WTC11 (cell line): ENCODE measurements around the gene LGI4. TPM values are rescaled to one million over a fixed set of nuclear protein-coding genes. Genes with fewer than 3 reads are reported as not detected.

ENCODE experiments used
- ATAC-seq: fragments of 200-7000 bp; cut with Tn5 transposase; 2 replicates; pipeline ENCODE4 v1.10.0; 2021; ENCODE audit warnings: mild to moderate bottlenecking, moderate library complexity
- CTCF ChIA-PET: fragments of 300-600 bp; sonication (Branson Sonifier 250); formaldehyde crosslinking; loops from one replicate; lab custom pipeline; 2021; ENCODE audit warnings: antibody characterized with exemption; lab: Charles Lee
- POLR2A ChIA-PET: fragments of 350-600 bp; sonication (Branson Sonifier 250); formaldehyde crosslinking; loops from one replicate; lab custom pipeline; 2021; ENCODE audit warnings: antibody characterized with exemption; lab: Charles Lee
- DNase-seq: peaks from one replicate; pipeline ENCODE4 v3.0.0; 2021; ENCODE audit warnings: low spot score
- H3K27ac Mint-ChIP-seq: 2 replicates; pipeline ENCODE4 v1.8.0; 2021; ENCODE audit warnings: mixed read lengths
- H3K27me3 Mint-ChIP-seq: 2 replicates; pipeline ENCODE4 v1.8.0; 2021; ENCODE audit warnings: low read depth, mild to moderate bottlenecking, moderate library complexity, mixed read lengths
- H3K36me3 Mint-ChIP-seq: 2 replicates; pipeline ENCODE4 v1.8.0; 2021; ENCODE audit warnings: mixed read lengths
- H3K4me1 Mint-ChIP-seq: 2 replicates; pipeline ENCODE4 v1.8.0; 2022; ENCODE audit warnings: mixed read lengths
- H3K4me3 Mint-ChIP-seq: 2 replicates; pipeline ENCODE4 v1.8.0; 2021; ENCODE audit warnings: mild to moderate bottlenecking, moderate library complexity, mixed read lengths
- H3K9me3 Mint-ChIP-seq: 2 replicates; pipeline ENCODE4 v1.8.0; 2021; ENCODE audit warnings: mixed read lengths
- ELF4 ChIP-seq: sonication (generic); formaldehyde crosslinking; IDR thresholded peaks from 2 replicates; pipeline ENCODE4 v1.8.1; 2022; ENCODE audit warnings: low read depth, mild to moderate bottlenecking, moderate library complexity, missing genetic modification reagents
- FOXP1 ChIP-seq: sonication (generic); formaldehyde crosslinking; IDR thresholded peaks from 2 replicates; pipeline ENCODE4 v1.8.0; 2022; ENCODE audit warnings: missing genetic modification reagents, mild to moderate bottlenecking, moderate library complexity, borderline replicate concordance
- GRHL2 ChIP-seq: fragments of 250-450 bp; sonication (Bioruptor Pico); IDR thresholded peaks from 2 replicates; pipeline ENCODE4 v1.8.0; 2022; ENCODE audit warnings: mild to moderate bottlenecking, moderate library complexity; ENCODE audit not compliant: insufficient replicate concordance, severe bottlenecking
- NR1H2 ChIP-seq: sonication (generic); formaldehyde crosslinking; IDR thresholded peaks from 2 replicates; pipeline ENCODE4 v1.9.0; 2021; ENCODE audit warnings: mild to moderate bottlenecking, moderate library complexity, missing genetic modification reagents
- RORB ChIP-seq: fragments of 250-450 bp; sonication (Bioruptor Pico); IDR thresholded peaks from 2 replicates; pipeline ENCODE4 v1.9.0; 2021; ENCODE audit warnings: mild to moderate bottlenecking
- TEAD4 ChIP-seq: sonication (generic); formaldehyde crosslinking; IDR thresholded peaks from 2 replicates; pipeline ENCODE4 v1.8.0; 2022; ENCODE audit warnings: mild to moderate bottlenecking, missing genetic modification reagents
- ZBTB21 ChIP-seq: sonication (generic); formaldehyde crosslinking; IDR thresholded peaks from 2 replicates; pipeline ENCODE4 v1.8.1; 2023; ENCODE audit warnings: mild to moderate bottlenecking, missing genetic modification reagents, borderline replicate concordance
- ZNF121 ChIP-seq: sonication (generic); formaldehyde crosslinking; IDR thresholded peaks from 2 replicates; pipeline ENCODE4 v1.8.0; 2023; ENCODE audit warnings: missing genetic modification reagents
- ZNF219 ChIP-seq: sonication (generic); formaldehyde crosslinking; IDR thresholded peaks from 2 replicates; pipeline ENCODE4 v1.8.0; 2023; ENCODE audit warnings: missing genetic modification reagents, mild to moderate bottlenecking, borderline replicate concordance
- ZNF317 ChIP-seq: sonication (generic); formaldehyde crosslinking; IDR thresholded peaks from 2 replicates; pipeline ENCODE4 v1.8.1; 2023; ENCODE audit warnings: low read depth, mild to moderate bottlenecking, moderate library complexity, missing genetic modification reagents, borderline replicate concordance
- ZNF423 ChIP-seq: fragments of 250-450 bp; sonication (Bioruptor Pico); IDR thresholded peaks from 2 replicates; pipeline ENCODE4 v2.1.2; 2022; ENCODE audit warnings: mild to moderate bottlenecking, moderate library complexity
- ZNF671 ChIP-seq: fragments of 250-450 bp; sonication (Bioruptor Pico); IDR thresholded peaks from 2 replicates; pipeline ENCODE4 v1.8.0; 2021; ENCODE audit warnings: mild to moderate bottlenecking
- total RNA-seq: library from RNA; stranded (reverse); gene quantifications from 3 replicates; pipeline ENCODE4 v1.2.3, GENCODE V29; 2021
- TF ChIP-seq, protein P1 (sequence below): sonication (generic); formaldehyde crosslinking; IDR thresholded peaks from 2 replicates; pipeline ENCODE4 v1.8.1; 2023; ENCODE audit warnings: mild to moderate bottlenecking, missing genetic modification reagents
- TF ChIP-seq, protein P2 (sequence below): fragments of 250-450 bp; sonication (Bioruptor Pico); IDR thresholded peaks from 2 replicates; pipeline ENCODE4 v1.8.0; 2021; ENCODE audit warnings: mild to moderate bottlenecking
- TF ChIP-seq, protein P3 (sequence below): sonication (generic); formaldehyde crosslinking; IDR thresholded peaks from 2 replicates; pipeline ENCODE4 v1.8.0; 2022; ENCODE audit warnings: mild to moderate bottlenecking, missing genetic modification reagents
- TF ChIP-seq, protein P4 (sequence below): fragments of 250-450 bp; sonication (Bioruptor Pico); IDR thresholded peaks from 2 replicates; pipeline ENCODE4 v2.1.2; 2022; ENCODE audit warnings: mild to moderate bottlenecking, moderate library complexity
- TF ChIP-seq, protein P5 (sequence below): sonication (generic); formaldehyde crosslinking; IDR thresholded peaks from 2 replicates; pipeline ENCODE4 v1.8.1; 2023; ENCODE audit warnings: mild to moderate bottlenecking, missing genetic modification reagents, moderate library complexity
- TF ChIP-seq, protein P6 (sequence below): sonication (generic); formaldehyde crosslinking; conservative IDR thresholded peaks from 2 replicates; pipeline ENCODE4 v1.8.1; 2023; ENCODE audit warnings: mild to moderate bottlenecking, low read depth, missing genetic modification reagents, moderate library complexity

The LGI4 gene
- total RNA-seq, 1 experiment from 2014 or later: 14.2 TPM

DNA sequence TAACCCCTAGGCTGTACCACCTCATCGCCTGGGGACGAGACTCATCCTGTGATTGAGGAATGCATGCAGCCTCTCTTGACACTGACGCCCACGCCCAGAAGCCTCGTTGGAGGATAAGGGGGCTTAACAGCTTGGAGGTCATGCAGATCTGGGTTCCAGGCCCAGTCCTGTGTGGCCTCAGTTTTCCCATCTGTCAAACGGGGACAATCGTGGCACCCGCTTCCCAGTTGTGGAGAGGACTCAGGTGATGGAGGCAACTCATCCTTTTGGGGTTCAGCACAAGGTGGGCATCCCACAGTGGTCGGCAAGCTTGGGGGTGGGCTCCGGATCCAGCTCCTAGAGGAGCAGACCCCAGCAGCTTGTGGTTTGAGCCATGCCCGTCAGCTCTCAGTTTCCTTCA lies 1.4 kb upstream of the LGI4 start:
- CTCF ChIA-PET: interaction anchor here (0.7 to 5.2 kb wide), 23 partner anchors 10 to 232 kb away, joined by 3 to 72 read pairs (median 6); partner anchors contain the start of genes FXYD3, FXYD5 and HPN
- ATAC-seq: no peak
- DNase-seq: no peak
- Mint-ChIP-seq H3K9me3 (peaks cover 12% of the 10 kb centered on the region), H3K36me3 (peaks cover 4% of the 10 kb centered on the region; the same call in 1 of the 2 replicates), H3K4me1 (peaks cover 28% of the 10 kb centered on the region), H3K4me3 (no peak overlapping the region), H3K27ac (no peak overlapping the region), H3K27me3 (peaks cover 15% of the 10 kb centered on the region)
- POLR2A ChIA-PET: interaction anchor here (0.6 kb wide), 1 partner anchor 69 kb away, joined by 3 read pairs; no protein-coding TSS in a partner anchor
- TF ChIP-seq, protein P1, sequence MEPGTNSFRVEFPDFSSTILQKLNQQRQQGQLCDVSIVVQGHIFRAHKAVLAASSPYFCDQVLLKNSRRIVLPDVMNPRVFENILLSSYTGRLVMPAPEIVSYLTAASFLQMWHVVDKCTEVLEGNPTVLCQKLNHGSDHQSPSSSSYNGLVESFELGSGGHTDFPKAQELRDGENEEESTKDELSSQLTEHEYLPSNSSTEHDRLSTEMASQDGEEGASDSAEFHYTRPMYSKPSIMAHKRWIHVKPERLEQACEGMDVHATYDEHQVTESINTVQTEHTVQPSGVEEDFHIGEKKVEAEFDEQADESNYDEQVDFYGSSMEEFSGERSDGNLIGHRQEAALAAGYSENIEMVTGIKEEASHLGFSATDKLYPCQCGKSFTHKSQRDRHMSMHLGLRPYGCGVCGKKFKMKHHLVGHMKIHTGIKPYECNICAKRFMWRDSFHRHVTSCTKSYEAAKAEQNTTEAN (CRISPR knock-in tag): no peak
- TF ChIP-seq FOXP1: no peak
- TF ChIP-seq GRHL2 (CRISPR knock-in tag): no peak
- TF ChIP-seq, protein P2, sequence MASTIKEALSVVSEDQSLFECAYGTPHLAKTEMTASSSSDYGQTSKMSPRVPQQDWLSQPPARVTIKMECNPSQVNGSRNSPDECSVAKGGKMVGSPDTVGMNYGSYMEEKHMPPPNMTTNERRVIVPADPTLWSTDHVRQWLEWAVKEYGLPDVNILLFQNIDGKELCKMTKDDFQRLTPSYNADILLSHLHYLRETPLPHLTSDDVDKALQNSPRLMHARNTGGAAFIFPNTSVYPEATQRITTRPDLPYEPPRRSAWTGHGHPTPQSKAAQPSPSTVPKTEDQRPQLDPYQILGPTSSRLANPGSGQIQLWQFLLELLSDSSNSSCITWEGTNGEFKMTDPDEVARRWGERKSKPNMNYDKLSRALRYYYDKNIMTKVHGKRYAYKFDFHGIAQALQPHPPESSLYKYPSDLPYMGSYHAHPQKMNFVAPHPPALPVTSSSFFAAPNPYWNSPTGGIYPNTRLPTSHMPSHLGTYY (CRISPR knock-in tag): no peak
- TF ChIP-seq NR1H2 (CRISPR knock-in tag): no peak
- TF ChIP-seq ZNF121 (CRISPR knock-in tag): no peak; the same call in 1 of the 2 replicates
- no peak for TF ChIP-seq ZNF317
- TF ChIP-seq, protein P3, sequence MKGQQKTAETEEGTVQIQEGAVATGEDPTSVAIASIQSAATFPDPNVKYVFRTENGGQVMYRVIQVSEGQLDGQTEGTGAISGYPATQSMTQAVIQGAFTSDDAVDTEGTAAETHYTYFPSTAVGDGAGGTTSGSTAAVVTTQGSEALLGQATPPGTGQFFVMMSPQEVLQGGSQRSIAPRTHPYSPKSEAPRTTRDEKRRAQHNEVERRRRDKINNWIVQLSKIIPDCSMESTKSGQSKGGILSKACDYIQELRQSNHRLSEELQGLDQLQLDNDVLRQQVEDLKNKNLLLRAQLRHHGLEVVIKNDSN (CRISPR knock-in tag): no peak
- TF ChIP-seq RORB: no peak
- TF ChIP-seq, protein P4, sequence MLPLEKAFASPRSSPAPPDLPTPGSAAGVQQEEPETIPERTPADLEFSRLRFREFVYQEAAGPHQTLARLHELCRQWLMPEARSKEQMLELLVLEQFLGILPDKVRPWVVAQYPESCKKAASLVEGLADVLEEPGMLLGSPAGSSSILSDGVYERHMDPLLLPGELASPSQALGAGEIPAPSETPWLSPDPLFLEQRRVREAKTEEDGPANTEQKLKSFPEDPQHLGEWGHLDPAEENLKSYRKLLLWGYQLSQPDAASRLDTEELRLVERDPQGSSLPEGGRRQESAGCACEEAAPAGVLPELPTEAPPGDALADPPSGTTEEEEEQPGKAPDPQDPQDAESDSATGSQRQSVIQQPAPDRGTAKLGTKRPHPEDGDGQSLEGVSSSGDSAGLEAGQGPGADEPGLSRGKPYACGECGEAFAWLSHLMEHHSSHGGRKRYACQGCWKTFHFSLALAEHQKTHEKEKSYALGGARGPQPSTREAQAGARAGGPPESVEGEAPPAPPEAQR (CRISPR knock-in tag): no peak
- no peak for TF ChIP-seq ZNF219 (CRISPR knock-in tag)
- TF ChIP-seq, protein P5, sequence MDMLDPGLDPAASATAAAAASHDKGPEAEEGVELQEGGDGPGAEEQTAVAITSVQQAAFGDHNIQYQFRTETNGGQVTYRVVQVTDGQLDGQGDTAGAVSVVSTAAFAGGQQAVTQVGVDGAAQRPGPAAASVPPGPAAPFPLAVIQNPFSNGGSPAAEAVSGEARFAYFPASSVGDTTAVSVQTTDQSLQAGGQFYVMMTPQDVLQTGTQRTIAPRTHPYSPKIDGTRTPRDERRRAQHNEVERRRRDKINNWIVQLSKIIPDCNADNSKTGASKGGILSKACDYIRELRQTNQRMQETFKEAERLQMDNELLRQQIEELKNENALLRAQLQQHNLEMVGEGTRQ (CRISPR knock-in tag): no peak
- TF ChIP-seq, protein P6, sequence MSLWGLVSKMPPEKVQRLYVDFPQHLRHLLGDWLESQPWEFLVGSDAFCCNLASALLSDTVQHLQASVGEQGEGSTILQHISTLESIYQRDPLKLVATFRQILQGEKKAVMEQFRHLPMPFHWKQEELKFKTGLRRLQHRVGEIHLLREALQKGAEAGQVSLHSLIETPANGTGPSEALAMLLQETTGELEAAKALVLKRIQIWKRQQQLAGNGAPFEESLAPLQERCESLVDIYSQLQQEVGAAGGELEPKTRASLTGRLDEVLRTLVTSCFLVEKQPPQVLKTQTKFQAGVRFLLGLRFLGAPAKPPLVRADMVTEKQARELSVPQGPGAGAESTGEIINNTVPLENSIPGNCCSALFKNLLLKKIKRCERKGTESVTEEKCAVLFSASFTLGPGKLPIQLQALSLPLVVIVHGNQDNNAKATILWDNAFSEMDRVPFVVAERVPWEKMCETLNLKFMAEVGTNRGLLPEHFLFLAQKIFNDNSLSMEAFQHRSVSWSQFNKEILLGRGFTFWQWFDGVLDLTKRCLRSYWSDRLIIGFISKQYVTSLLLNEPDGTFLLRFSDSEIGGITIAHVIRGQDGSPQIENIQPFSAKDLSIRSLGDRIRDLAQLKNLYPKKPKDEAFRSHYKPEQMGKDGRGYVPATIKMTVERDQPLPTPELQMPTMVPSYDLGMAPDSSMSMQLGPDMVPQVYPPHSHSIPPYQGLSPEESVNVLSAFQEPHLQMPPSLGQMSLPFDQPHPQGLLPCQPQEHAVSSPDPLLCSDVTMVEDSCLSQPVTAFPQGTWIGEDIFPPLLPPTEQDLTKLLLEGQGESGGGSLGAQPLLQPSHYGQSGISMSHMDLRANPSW (CRISPR knock-in tag): no peak
- no peak for TF ChIP-seq TEAD4 (CRISPR knock-in tag)
- no peak for TF ChIP-seq ZNF423 (CRISPR knock-in tag)
- TF ChIP-seq ZNF671 (CRISPR knock-in tag): no peak
- no peak for TF ChIP-seq ELF4 (CRISPR knock-in tag)
- no peak for TF ChIP-seq ZBTB21 (CRISPR knock-in tag)
